Neuronal stem cell (in vitro differentiated cells): ENCODE results near the gene SMYD3.

ENCODE experiments used
- DNase-seq: peaks from one replicate; pipeline ENCODE4 v3.0.0-alpha.2; 2013; ENCODE audit warnings: low spot score
- H2AFZ ChIP-seq: one replicate; pipeline ENCODE4 v1.6.1; 2013; ENCODE audit warnings: mild to moderate bottlenecking, low read length, inconsistent platforms
- H2AK5ac ChIP-seq: 2 replicates; pipeline ENCODE4 v1.6.1; 2013; ENCODE audit warnings: low read depth, mild to moderate bottlenecking, inconsistent platforms, low read length, moderate library complexity, mixed read lengths
- H2BK120ac ChIP-seq: 2 replicates; pipeline ENCODE4 v1.6.1; 2013; ENCODE audit warnings: low read depth, mild to moderate bottlenecking, inconsistent platforms, low read length, moderate library complexity, mixed read lengths
- H2BK12ac ChIP-seq: one replicate; pipeline ENCODE4 v1.6.1; 2013; ENCODE audit warnings: low read length, inconsistent platforms
- H2BK15ac ChIP-seq: 2 replicates; pipeline ENCODE4 v1.6.1; 2013; ENCODE audit warnings: mild to moderate bottlenecking, low read length, inconsistent platforms, mixed read lengths
- H2BK5ac ChIP-seq: one replicate; pipeline ENCODE4 v1.6.1; 2013; ENCODE audit warnings: inconsistent platforms, mild to moderate bottlenecking, low read length, moderate library complexity
- H3K14ac ChIP-seq: one replicate; pipeline ENCODE4 v1.6.1; 2013; ENCODE audit warnings: low read length, inconsistent platforms
- H3K18ac ChIP-seq: 2 replicates; pipeline ENCODE4 v1.6.1; 2013; ENCODE audit warnings: low read length, inconsistent platforms
- H3K23ac ChIP-seq: 2 replicates; pipeline ENCODE4 v1.6.1; 2013; ENCODE audit warnings: low read depth, mild to moderate bottlenecking, mixed read lengths, low read length, inconsistent platforms; ENCODE audit not compliant: poor library complexity
- H3K27ac ChIP-seq: replicated peaks from 3 replicates; pipeline ENCODE4 v1.5.1; 2013; ENCODE audit warnings: low read length, inconsistent platforms
- H3K27me3 ChIP-seq, 3 experiments: 2 replicates each; pipeline ENCODE4 v1.6.1; 2013; ENCODE audit warnings: low read length in 3 of 3, mild to moderate bottlenecking in 2 of 3, inconsistent platforms in 1 of 3, low read depth in 1 of 3, mixed read lengths in 1 of 3, moderate library complexity in 1 of 3; ENCODE audit not compliant: control insufficient read depth in 3 of 3, insufficient read depth in 3 of 3
- H3K36me3 ChIP-seq, 2 donors: replicated peaks in 1 of 2; 2 replicates each; pipeline ENCODE4 v1.6.1; 2013; ENCODE audit warnings: low read length in 2 of 2; ENCODE audit not compliant: control insufficient read depth in 2 of 2, insufficient read depth in 2 of 2
- H3K4ac ChIP-seq: 2 replicates; pipeline ENCODE4 v1.6.1; 2013; ENCODE audit warnings: inconsistent platforms, mild to moderate bottlenecking, low read length, moderate library complexity
- H3K4me1 ChIP-seq, 2 donors: 1 replicate in 1 of 2; 2 replicates in 1 of 2; pipeline ENCODE4 v1.6.1; 2013; ENCODE audit warnings: low read length in 2 of 2, low read depth in 1 of 2; ENCODE audit not compliant: control insufficient read depth in 2 of 2, insufficient read depth in 1 of 2
- H3K4me2 ChIP-seq: one replicate; pipeline ENCODE4 v1.6.1; 2013; ENCODE audit warnings: mild to moderate bottlenecking, low read length, inconsistent platforms; ENCODE audit not compliant: insufficient read depth, poor library complexity, severe bottlenecking
- H3K4me3 ChIP-seq, 2 donors: 2 replicates each; pipeline ENCODE4 v1.5.1; 2013; ENCODE audit warnings: low read length in 2 of 2, mild to moderate bottlenecking in 2 of 2, inconsistent platforms in 1 of 2, moderate library complexity in 1 of 2
- H3K79me1 ChIP-seq: one replicate; pipeline ENCODE4 v1.6.1; 2013; ENCODE audit warnings: low read depth, mild to moderate bottlenecking, inconsistent platforms, low read length, moderate library complexity
- H3K9ac ChIP-seq: one replicate; pipeline ENCODE4 v1.6.1; 2013; ENCODE audit warnings: mild to moderate bottlenecking, low read depth, low read length, inconsistent platforms; ENCODE audit not compliant: poor library complexity
- H3K9me3 ChIP-seq, 2 donors: replicated peaks in 1 of 2; 2 replicates each; pipeline versions ENCODE3 to v1.6.1; 2013; ENCODE audit warnings: low read length in 2 of 2, mild to moderate bottlenecking in 2 of 2, inconsistent platforms in 1 of 2, low read depth in 1 of 2, mixed read lengths in 1 of 2, moderate library complexity in 1 of 2; ENCODE audit not compliant: control insufficient read depth in 2 of 2, insufficient read depth in 1 of 2
- H4K8ac ChIP-seq: one replicate; pipeline ENCODE4 v1.6.1; 2013; ENCODE audit warnings: low read depth, mild to moderate bottlenecking, inconsistent platforms, low read length, moderate library complexity
- H4K91ac ChIP-seq: one replicate; pipeline ENCODE4 v1.6.1; 2013; ENCODE audit warnings: low read length, low read depth, mild to moderate bottlenecking, inconsistent platforms; ENCODE audit not compliant: poor library complexity
- WGBS, 2 donors: extraction: QIAGEN DNeasy Blood & Tissue Kit; methylation state at CpG; one replicate each; pipeline ENCODE4 v1.1.7; 2013; ENCODE audit warnings: missing lambda C conversion rate in 2 of 2, mixed read lengths in 1 of 2; ENCODE audit not compliant: insufficient read length in 2 of 2, insufficient replicate concordance in 1 of 2; ENCODE audit errors: extremely low coverage in 2 of 2; 5-methylcytosine and 5-hydroxymethylcytosine counted together

The SMYD3 gene

GRCh38 chr1:246526380-246526779, 19.3 kb upstream of the SMYD3 start:
- no peak overlapping the region for H3K27ac ChIP-seq
- no peak overlapping the region for H2BK120ac ChIP-seq
- peaks cover 0 to 3% (median 0%) of the 10 kb centered on the region in 3 experiments for H3K27me3 ChIP-seq
- H3K18ac ChIP-seq, result no peak overlapping the region
- no peak overlapping the region for H3K4me2 ChIP-seq
- H3K23ac ChIP-seq, result no peak overlapping the region
- H4K8ac ChIP-seq, result no peak overlapping the region
- no peaks in the 10 kb centered on the region for H3K36me3 ChIP-seq
- H2BK5ac ChIP-seq, result no peak overlapping the region
- no peak overlapping the region for H3K4ac ChIP-seq
- H3K4me3 ChIP-seq, result no peak overlapping the region
- H3K14ac ChIP-seq, result no peak overlapping the region
- H2BK12ac ChIP-seq, result no peak overlapping the region
- no peak overlapping the region for H2AK5ac ChIP-seq
- no peaks in the 10 kb centered on the region for H3K4me1 ChIP-seq
- H4K91ac ChIP-seq, result no peak overlapping the region
- WGBS, 2 donors, result no CpG with 5 or more reads among the region's 4 CpGs
- H3K79me1 ChIP-seq, result no peaks in the 10 kb centered on the region
- DNase-seq, result no peak
- peak overlapping the region; percentile 30 for H3K9ac ChIP-seq
- peaks cover 9 to 15% of the 10 kb centered on the region in 2 donors for H3K9me3 ChIP-seq
- no peak overlapping the region for H2AFZ ChIP-seq
- no peak overlapping the region for H2BK15ac ChIP-seq

- Histone ChIP-seq H3K4ac (no peak overlapping the region), H2BK15ac (no peak overlapping the region), H3K4me3 (no peak overlapping the region), H3K9ac (no peak overlapping the region), H4K91ac (no peak overlapping the region), H2BK5ac (no peak overlapping the region), H3K4me2 (no peak overlapping the region), H3K36me3 (no peaks in the 10 kb centered on the region), H3K23ac (no peak overlapping the region), H3K4me1 (no peaks in the 10 kb centered on the region), H2AFZ (no peak overlapping the region), H4K8ac (no peak overlapping the region), H3K27me3 (no peaks in the 10 kb centered on the region), H2BK12ac (no peak overlapping the region), H3K27ac (no peak overlapping the region), H3K79me1 (no peaks in the 10 kb centered on the region), H3K18ac (no peak overlapping the region), H2AK5ac (no peak overlapping the region), H3K14ac (no peak overlapping the region), H3K9me3 (peaks cover 25 to 26% of the 10 kb centered on the region in 2 donors), H2BK120ac (no peak overlapping the region)
- no CpG with 5 or more reads among the region's 1 CpG for WGBS, 2 donors
- no peak for DNase-seq
These were observed 12.4 kb upstream of the SMYD3 start for GRCh38 chr1:246519514-246519913.

- Histone ChIP-seq H4K91ac (no peak overlapping the region), H3K18ac (peak overlapping the region; percentile 38), H3K4me3 (no peak overlapping the region), H3K9me3 (peaks cover 25 to 31% of the 10 kb centered on the region in 2 donors), H2AK5ac (peak overlapping the region; percentile 68), H2BK15ac (no peak overlapping the region), H2BK12ac (no peak overlapping the region), H3K4me2 (no peak overlapping the region), H3K79me1 (no peaks in the 10 kb centered on the region), H3K27ac (no peak overlapping the region), H3K14ac (no peak overlapping the region), H2AFZ (no peak overlapping the region), H4K8ac (no peak overlapping the region), H3K9ac (no peak overlapping the region), H2BK120ac (no peak overlapping the region), H3K36me3 (no peaks in the 10 kb centered on the region), H3K4ac (no peak overlapping the region), H3K23ac (no peak overlapping the region), H3K4me1 (no peaks in the 10 kb centered on the region), H2BK5ac (no peak overlapping the region), H3K27me3 (no peaks in the 10 kb centered on the region)
- WGBS, 2 donors, result no CpG with 5 or more reads among the region's 17 CpGs
- no peak for DNase-seq
These were observed 11.6 kb upstream of the SMYD3 start for GRCh38 chr1:246518456-246519205.

GRCh38 chr1:246517391-246517790, 10.3 kb upstream of the SMYD3 start:
- no peak overlapping the region for H2BK12ac ChIP-seq
- H3K36me3 ChIP-seq, result no peaks in the 10 kb centered on the region
- no peak overlapping the region for H3K4me2 ChIP-seq
- H3K14ac ChIP-seq, result no peak overlapping the region
- H3K4me3 ChIP-seq, result no peak overlapping the region
- no peak overlapping the region for H2BK15ac ChIP-seq
- H4K91ac ChIP-seq, result no peak overlapping the region
- H3K18ac ChIP-seq, result no peak overlapping the region
- H3K9me3 ChIP-seq, result peaks cover 28 to 32% of the 10 kb centered on the region in 2 donors
- no peak overlapping the region for H2AFZ ChIP-seq
- H3K23ac ChIP-seq, result peak overlapping the region; percentile 85
- H3K27ac ChIP-seq, result no peak overlapping the region
- no peak overlapping the region for H4K8ac ChIP-seq
- H3K79me1 ChIP-seq, result no peaks in the 10 kb centered on the region
- H3K27me3 ChIP-seq, result no peaks in the 10 kb centered on the region
- peak overlapping the region; percentile 84 for H2AK5ac ChIP-seq
- no peaks in the 10 kb centered on the region for H3K4me1 ChIP-seq
- H3K4ac ChIP-seq, result no peak overlapping the region
- no peak overlapping the region for H3K9ac ChIP-seq
- no peak overlapping the region for H2BK120ac ChIP-seq
- WGBS, 2 donors, result no CpG with 5 or more reads among the region's 7 CpGs
- no peak overlapping the region for H2BK5ac ChIP-seq
- DNase-seq, result no peak
